ENCODE data around the gene AEBP1. TPM values are rescaled to one million over a fixed set of nuclear protein-coding genes. Genes with fewer than 3 reads are reported as not detected.
A peak's percentile ranks its signal among the peaks of the same experiment; 100 is the strongest.

The AEBP1 gene
- total RNA-seq, 1 donor, result 267 TPM

DNA sequence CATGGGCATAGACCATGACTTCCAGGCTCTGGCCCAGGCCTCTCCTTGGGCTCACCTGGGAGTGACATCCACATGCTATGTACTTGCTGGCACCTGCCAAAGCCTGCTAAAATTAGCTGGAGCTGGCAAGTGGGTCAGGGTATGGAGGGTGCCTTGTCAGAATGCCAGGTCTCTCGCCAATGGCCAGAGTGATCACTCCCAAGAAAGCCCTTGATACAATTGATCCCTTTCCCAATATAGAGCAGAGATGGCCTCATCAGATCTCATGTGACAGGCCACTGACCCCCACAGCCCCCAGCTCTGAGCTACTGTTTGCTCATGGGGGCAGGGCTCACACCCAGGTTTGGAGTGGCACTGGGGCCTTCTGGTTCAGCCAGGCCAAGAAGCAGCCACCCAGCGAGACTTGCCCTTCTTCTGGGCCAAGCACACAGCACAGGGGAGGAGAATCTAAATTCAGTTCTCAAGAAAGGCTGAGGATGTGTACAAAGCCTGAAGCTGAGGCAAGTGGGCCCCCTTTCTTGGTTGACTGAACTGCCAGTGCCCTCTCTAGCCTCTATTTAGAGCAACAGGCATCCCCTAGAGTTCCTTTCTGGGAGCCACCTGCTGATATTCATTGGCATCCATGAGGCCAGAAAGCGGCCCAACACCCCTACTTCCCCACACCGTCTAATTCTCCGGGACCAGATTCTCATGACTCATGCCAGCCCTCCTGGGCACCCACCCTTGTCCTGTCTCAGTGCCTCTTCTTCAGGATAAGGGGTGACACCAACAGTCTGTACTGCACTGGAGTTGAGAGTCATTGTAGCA is 55.9 kb downstream of the AEBP1 start:
- Histone ChIP-seq H3K36me3 (ENCODE audit: insufficient read depth, low read length) (no peaks in the 10 kb centered on the region), H2AFZ (ENCODE audit: low read length) (no peak overlapping the region), H3K27me3 (ENCODE audit: insufficient read depth, low read length) (no peaks in the 10 kb centered on the region), H3K9me3 (ENCODE audit: low read depth, low read length) (no peaks in the 10 kb centered on the region), H3K4me2 (ENCODE audit: insufficient read depth, low read length) (no peak overlapping the region), H3K27ac (ENCODE audit: low read depth, low read length) (no peak overlapping the region), H3K4me3 (ENCODE audit: insufficient read depth, low read length) (no peak overlapping the region), H3K4me1 (ENCODE audit: insufficient read depth, low read length) (peaks cover 21% of the 10 kb centered on the region), H4K20me1 (ENCODE audit: insufficient read depth, low read length) (no peaks in the 10 kb centered on the region), H3K79me2 (ENCODE audit: insufficient read depth, low read length) (no peaks in the 10 kb centered on the region)
- DNase-seq (ENCODE audit: insufficient read length, low spot score, missing footprints), result peak; percentile 45
- TF ChIP-seq, protein P1, sequence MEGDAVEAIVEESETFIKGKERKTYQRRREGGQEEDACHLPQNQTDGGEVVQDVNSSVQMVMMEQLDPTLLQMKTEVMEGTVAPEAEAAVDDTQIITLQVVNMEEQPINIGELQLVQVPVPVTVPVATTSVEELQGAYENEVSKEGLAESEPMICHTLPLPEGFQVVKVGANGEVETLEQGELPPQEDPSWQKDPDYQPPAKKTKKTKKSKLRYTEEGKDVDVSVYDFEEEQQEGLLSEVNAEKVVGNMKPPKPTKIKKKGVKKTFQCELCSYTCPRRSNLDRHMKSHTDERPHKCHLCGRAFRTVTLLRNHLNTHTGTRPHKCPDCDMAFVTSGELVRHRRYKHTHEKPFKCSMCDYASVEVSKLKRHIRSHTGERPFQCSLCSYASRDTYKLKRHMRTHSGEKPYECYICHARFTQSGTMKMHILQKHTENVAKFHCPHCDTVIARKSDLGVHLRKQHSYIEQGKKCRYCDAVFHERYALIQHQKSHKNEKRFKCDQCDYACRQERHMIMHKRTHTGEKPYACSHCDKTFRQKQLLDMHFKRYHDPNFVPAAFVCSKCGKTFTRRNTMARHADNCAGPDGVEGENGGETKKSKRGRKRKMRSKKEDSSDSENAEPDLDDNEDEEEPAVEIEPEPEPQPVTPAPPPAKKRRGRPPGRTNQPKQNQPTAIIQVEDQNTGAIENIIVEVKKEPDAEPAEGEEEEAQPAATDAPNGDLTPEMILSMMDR (IDR thresholded peaks at IDR 0.05; ENCODE audit: extremely low read depth, low read depth, low read length), result no peak

DNA sequence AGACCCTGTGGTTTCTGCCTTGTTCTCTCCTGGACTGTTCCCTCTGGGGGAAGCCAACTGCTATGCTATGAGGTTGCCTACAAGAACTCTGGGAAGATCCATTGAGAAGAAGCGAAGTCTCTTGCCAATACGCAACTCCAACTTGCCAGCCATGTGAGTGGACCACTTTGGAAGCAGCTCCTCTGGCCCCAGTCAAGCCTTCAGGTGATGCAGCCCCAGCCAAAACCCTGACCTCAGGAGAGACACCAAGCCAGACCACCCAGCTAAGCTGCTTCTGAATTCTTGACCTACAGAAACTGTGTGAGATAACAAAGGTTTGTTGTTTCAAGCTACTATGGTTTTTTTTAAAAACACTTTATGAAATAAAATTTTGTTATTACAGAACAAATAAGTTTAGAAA is 57.2 kb downstream of the AEBP1 start:
- Histone ChIP-seq H3K4me1 (ENCODE audit: insufficient read depth, low read length) (peaks cover 21% of the 10 kb centered on the region), H3K36me3 (ENCODE audit: insufficient read depth, low read length) (no peaks in the 10 kb centered on the region), H3K4me2 (ENCODE audit: insufficient read depth, low read length) (no peak overlapping the region), H2AFZ (ENCODE audit: low read length) (no peak overlapping the region), H3K4me3 (ENCODE audit: insufficient read depth, low read length) (no peak overlapping the region), H3K27ac (ENCODE audit: low read depth, low read length) (no peak overlapping the region), H3K79me2 (ENCODE audit: insufficient read depth, low read length) (no peaks in the 10 kb centered on the region), H3K9me3 (ENCODE audit: low read depth, low read length) (no peaks in the 10 kb centered on the region), H4K20me1 (ENCODE audit: insufficient read depth, low read length) (no peaks in the 10 kb centered on the region), H3K27me3 (ENCODE audit: insufficient read depth, low read length) (no peaks in the 10 kb centered on the region)
- no peak for DNase-seq (ENCODE audit: insufficient read length, low spot score, missing footprints)
- TF ChIP-seq, protein P1 (IDR thresholded peaks at IDR 0.05; ENCODE audit: extremely low read depth, low read depth, low read length), result no peak

DNA sequence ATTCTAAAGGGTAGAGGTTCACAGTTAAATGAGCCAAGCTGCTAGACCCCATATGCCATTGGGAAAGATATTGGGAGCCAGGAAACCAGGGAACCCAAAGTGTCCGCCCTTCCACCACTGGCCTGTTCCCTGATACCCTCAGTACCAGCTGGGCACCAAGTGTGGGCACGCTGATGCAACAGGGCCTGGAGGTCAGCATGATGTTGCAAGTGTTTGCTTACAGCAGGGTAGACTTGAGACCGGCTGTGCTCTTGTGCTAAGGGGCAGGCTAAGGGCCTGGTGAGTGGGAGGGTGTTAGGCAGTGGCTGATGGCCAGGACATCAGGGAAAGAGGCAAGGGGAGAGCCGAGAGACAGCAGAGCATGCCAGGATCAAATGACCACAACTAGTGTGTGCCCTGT is 58.0 kb downstream of the AEBP1 start:
- H3K79me2 ChIP-seq (ENCODE audit: insufficient read depth, low read length), result no peaks in the 10 kb centered on the region
- no peak for DNase-seq (ENCODE audit: insufficient read length, low spot score, missing footprints)
- H3K4me2 ChIP-seq (ENCODE audit: insufficient read depth, low read length), result no peak overlapping the region
- peaks cover 2% of the 10 kb centered on the region for H3K27me3 ChIP-seq (ENCODE audit: insufficient read depth, low read length)
- no peaks in the 10 kb centered on the region for H4K20me1 ChIP-seq (ENCODE audit: insufficient read depth, low read length)
- TF ChIP-seq, protein P1 (IDR thresholded peaks at IDR 0.05; ENCODE audit: extremely low read depth, low read depth, low read length), result no peak
- H3K9me3 ChIP-seq (ENCODE audit: low read depth, low read length), result no peaks in the 10 kb centered on the region
- no peak overlapping the region for H2AFZ ChIP-seq (ENCODE audit: low read length)
- H3K4me3 ChIP-seq (ENCODE audit: insufficient read depth, low read length), result no peak overlapping the region
- H3K27ac ChIP-seq (ENCODE audit: low read depth, low read length), result no peak overlapping the region
- no peaks in the 10 kb centered on the region for H3K36me3 ChIP-seq (ENCODE audit: insufficient read depth, low read length)
- peaks cover 21% of the 10 kb centered on the region for H3K4me1 ChIP-seq (ENCODE audit: insufficient read depth, low read length)

DNA sequence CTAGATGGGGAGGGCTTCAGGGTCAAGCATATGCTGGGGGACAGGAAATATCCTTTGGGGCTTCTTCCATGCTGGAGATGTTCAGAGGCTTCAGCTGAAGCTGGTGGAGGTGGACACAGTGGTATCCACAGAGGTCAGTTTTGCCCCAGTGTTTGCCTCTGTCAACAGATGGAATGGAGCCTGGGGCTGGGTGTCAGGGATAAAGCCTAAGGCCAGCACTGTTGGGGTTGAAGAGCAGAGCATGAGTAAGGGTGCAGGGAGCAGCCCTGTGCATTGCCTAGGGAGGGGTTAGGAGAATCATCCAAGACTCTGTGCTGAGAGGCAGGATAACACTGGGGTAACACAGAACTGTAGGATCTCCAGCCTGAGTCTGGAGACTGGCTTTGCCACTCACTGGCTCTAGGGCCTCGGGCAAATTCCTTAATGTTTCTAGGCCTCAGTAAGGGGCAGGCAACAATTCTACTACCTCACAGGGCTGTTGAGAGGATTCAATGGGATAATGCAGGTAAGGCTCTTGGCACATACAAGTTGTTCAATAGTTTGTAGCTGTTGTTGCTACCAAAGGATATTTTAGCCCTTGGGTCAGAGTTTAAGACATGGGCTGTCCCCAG is 58.7 kb downstream of the AEBP1 start:
- H3K4me2 ChIP-seq (ENCODE audit: insufficient read depth, low read length), result peak overlapping the region; percentile 58
- peak; percentile 60 for DNase-seq (ENCODE audit: insufficient read length, low spot score, missing footprints)
- no peaks in the 10 kb centered on the region for H4K20me1 ChIP-seq (ENCODE audit: insufficient read depth, low read length)
- no peak overlapping the region for H2AFZ ChIP-seq (ENCODE audit: low read length)
- H3K9me3 ChIP-seq (ENCODE audit: low read depth, low read length), result no peaks in the 10 kb centered on the region
- H3K79me2 ChIP-seq (ENCODE audit: insufficient read depth, low read length), result no peaks in the 10 kb centered on the region
- TF ChIP-seq, protein P1 (IDR thresholded peaks at IDR 0.05; ENCODE audit: extremely low read depth, low read depth, low read length), result no peak
- H3K4me1 ChIP-seq (ENCODE audit: insufficient read depth, low read length), result peaks cover 21% of the 10 kb centered on the region
- H3K27ac ChIP-seq (ENCODE audit: low read depth, low read length), result no peak overlapping the region
- no peaks in the 10 kb centered on the region for H3K36me3 ChIP-seq (ENCODE audit: insufficient read depth, low read length)
- no peak overlapping the region for H3K4me3 ChIP-seq (ENCODE audit: insufficient read depth, low read length)
- peaks cover 9% of the 10 kb centered on the region for H3K27me3 ChIP-seq (ENCODE audit: insufficient read depth, low read length)

All from osteoblast (primary cell).